Kidney capillary endothelial cell (primary cell): ENCODE data around the gene PDX1.
A peak's percentile ranks its signal among the peaks of the same experiment; 100 is the strongest.

Source experiments
- DNase-seq: peaks from one replicate; pipeline ENCODE4 v3.0.0-alpha.2; 2018; ENCODE audit warnings: low spot score

The PDX1 gene

GRCh38 chr13:27922883-27923612 is 3.2 kb downstream of the PDX1 start:
- no peak for DNase-seq

- no peak for DNase-seq
Observed at GRCh38 chr13:27923794-27924528, 4.2 kb downstream of the PDX1 start.

- DNase-seq = no peak
Observed at GRCh38 chr13:27924529-27925141, 4.8 kb downstream of the PDX1 start.

GRCh38 chr13:27925220-27925991 is 5.6 kb downstream of the PDX1 start:
- DNase-seq = no peak

- DNase-seq = no peak
Observed at GRCh38 chr13:27926644-27927434, 7.0 kb downstream of the PDX1 start.

GRCh38 chr13:27927444-27928352 is 7.9 kb downstream of the PDX1 start:
- DNase-seq = no peak

GRCh38 chr13:27928353-27928804 is 8.6 kb downstream of the PDX1 start:
- DNase-seq = no peak

GRCh38 chr13:27928805-27929753 is 9.3 kb downstream of the PDX1 start:
- no peak for DNase-seq

- DNase-seq = no peak
Observed at GRCh38 chr13:27929868-27930267, 10.1 kb downstream of the PDX1 start.

- DNase-seq = no peak
Observed at GRCh38 chr13:27933118-27933517, 13.3 kb downstream of the PDX1 start.

GRCh38 chr13:27933580-27934328 is 14.0 kb downstream of the PDX1 start:
- DNase-seq = no peak

- no peak for DNase-seq
Observed at GRCh38 chr13:27942972-27943371, 23.2 kb downstream of the PDX1 start.

- DNase-seq = no peak
Observed at GRCh38 chr13:27952876-27953675, 33.3 kb downstream of the PDX1 start.

- DNase-seq = peak; percentile 69
Observed at GRCh38 chr13:27953676-27954405, 34.0 kb downstream of the PDX1 start.

- no peak for DNase-seq
Observed at GRCh38 chr13:27954406-27954851, 34.6 kb downstream of the PDX1 start.

- no peak for DNase-seq
Observed at GRCh38 chr13:27955014-27955591, 35.3 kb downstream of the PDX1 start.
